ENCODE measurements around the gene ALG1L2.
"Not testable (repeated sequence)": the region's sequence is repeated elsewhere in the genome, so short reads cannot be mapped to it uniquely, and the experiment has no call there.

Gene ALG1L2

DNA sequence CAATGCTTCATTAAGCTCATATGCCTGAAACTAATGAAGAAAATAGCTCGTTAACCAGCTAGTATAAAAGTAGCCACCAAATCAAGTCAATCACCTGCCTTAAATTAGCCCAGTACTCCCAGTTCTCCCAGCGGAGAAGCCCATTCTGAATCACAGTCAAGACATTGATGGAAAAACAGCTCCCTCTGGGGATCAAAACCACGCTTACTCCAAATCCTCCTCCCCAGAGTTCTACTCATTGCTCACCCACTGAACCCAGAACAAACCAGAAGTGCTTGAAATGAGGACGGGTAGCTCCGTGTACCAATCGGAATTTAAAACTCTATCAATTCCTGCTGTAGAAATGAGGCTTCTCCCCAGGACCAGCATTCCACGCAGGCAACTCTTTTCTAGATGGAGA, 54.7 kb downstream of the ALG1L2 start:
- not testable (repeated sequence) for DNase-seq

DNA sequence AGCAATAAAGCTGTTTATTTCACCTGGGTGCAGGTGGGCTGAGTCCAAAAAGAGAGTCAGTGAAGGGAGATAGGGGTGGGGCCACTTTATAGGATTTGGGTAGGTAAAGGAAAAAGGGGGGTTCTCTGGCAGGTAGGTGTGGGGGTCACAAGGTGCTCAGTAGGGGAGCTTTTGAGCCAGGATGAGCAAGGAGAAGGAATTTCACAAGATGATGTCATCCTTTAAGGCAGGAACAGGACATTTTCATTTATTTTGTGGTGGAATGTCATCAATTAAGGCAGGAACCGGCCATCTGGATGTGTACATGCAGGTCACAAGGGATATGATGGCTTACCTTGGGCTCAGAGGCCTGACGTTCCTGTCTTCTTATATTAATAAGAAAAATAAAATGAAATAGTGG, 56.1 kb downstream of the ALG1L2 start:
- not testable (repeated sequence) for DNase-seq

DNA sequence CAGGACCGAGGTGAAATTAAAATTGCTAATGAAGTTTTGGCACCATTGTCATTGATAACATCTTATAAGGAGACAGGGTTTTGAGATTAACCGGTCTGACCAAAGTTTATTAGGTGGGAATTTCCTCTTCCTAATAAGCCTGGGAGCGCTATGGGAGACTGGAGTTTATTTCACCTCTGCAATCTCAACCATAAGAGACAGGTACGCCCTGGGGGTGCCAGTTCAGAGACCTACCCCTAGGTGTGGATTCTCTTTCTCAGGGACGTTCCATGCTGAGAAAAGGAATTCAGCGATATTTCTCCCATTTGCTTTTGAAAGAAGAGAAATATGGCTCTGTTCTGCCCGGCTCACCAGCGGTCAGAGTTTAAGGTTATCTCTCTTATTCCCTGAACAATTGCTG, 57.4 kb downstream of the ALG1L2 start:
- DNase-seq: not testable (repeated sequence)

DNA sequence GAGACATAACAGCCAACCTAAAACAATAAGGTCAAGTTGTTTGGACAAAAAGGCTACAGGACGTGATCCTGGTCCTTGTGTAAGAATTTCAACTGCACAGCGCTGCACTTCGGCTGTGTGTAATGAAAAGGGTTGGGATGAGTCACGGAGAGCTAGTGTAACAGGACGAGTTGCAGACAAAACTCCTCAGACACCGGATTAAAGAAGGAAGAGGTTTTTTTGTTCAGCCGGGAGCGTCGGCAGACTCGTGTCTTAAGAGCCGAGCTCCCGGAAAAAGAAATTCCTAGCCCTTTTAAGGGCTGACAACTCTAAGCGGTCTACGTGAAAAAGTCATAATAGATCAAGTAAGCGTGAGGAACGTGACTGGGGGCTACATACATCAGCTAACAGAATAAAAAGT, 59.1 kb downstream of the ALG1L2 start:
- not testable (repeated sequence) for DNase-seq

DNA sequence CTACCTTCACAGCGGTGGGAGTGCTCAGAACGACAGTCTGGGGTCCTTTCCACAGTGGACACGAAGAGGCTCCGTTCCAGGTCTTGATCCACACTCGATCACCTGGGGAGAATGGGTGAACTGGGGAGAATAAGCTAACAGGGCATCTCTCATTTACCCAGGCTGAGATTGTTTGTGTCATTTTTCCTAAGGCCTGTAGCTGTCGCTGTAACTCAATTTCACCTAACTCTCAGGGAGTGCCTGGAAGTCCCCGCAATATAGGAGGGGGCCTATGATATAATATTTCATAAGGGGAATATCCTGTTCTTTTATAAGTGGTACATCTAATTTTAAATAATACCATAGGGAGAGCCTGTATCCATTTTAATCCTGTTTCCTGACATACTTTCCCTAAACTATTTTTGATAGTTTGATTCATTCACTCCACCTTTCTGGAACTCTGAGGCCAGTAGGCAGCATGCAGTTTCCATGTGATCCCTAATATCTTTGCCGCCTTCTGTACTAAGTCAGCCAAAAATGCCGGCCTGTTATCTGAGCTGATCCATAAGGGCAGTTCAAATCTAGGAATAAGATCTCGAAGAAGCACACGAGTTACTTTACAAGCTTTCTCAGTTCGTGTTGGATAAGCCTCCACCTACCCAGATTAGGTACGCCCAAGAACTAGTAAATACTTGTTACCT, 62.2 kb downstream of the ALG1L2 start:
- DNase-seq: not testable (repeated sequence)

DNA sequence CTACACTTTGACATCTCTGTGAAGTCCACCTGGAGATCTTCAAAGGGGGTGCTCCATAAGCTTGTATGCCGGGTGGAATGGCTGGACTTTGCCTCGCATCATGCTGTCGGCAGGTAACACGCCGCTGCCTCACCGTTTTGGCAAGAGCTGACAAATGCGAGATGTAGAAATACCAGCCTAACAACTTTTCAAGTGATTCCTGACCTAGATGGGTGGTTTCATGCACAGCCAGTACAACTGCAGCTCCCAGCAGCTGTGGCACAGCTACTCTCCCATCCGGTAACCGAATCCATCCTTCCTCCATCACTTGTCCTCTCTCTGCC, 62.7 kb downstream of the ALG1L2 start:
- DNase-seq: not testable (repeated sequence)

DNA sequence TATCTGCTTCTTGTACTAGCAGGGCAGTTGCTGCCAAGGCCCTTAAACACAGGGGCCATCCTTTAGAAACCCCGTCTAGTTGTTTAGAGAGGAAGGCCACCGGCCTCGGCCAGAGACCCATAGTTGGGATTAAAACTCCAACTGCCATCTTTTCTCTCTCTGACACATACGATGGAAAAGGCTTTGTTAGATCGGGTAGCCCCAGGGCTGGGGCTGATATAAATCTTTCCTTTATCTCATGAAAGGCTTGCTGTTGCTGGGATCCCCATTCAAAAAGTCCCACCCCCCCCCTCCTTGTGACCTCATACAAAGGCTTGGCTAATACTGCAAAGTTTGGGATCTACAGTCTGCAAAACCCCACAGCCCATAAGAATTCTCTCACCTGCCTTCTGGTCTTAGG, 63.8 kb downstream of the ALG1L2 start:
- DNase-seq: not testable (repeated sequence)

DNA sequence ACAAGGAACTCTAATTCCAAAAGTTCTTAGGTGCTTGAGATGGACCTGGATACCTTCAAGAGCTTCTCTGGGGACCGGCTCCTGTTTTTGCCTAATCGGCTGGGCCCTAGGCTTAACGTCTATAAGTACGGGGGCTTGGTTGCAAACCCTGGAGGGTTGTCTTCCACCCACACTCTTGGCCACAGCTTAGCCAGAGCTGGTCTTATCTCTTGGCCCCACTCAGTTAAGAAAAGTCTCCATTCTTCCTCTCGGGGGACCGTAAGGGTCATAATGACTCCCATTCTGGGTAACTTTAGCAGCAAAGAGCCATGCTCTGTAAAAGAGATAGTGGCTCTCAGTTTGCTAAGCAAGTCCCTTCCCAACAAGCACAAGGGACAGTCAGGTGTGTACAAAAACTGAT, 64.8 kb downstream of the ALG1L2 start:
- not testable (repeated sequence) for DNase-seq
